Astrocyte (in vitro differentiated cells and primary cell): ENCODE measurements around the gene HTRA1.

Experiments
- CTCF ChIP-seq: IDR thresholded peaks from 2 replicates; pipeline ENCODE4 v1.5.1; 2011; ENCODE audit warnings: low read depth, mild to moderate bottlenecking, inconsistent platforms, low read length, moderate library complexity; ENCODE audit not compliant: insufficient read depth
- EZH2 ChIP-seq: IDR thresholded peaks from 2 replicates; pipeline ENCODE4 v1.6.1; 2012; ENCODE audit warnings: mild to moderate bottlenecking, low read length, inconsistent platforms; ENCODE audit not compliant: insufficient read depth

GRCh38 chr10:122422266-122422989 lies 38.9 kb upstream of the HTRA1 start:
- TF ChIP-seq CTCF (no peak), EZH2 (no peak)
